Measurements from ENCODE around the gene FLT4.

DNA sequence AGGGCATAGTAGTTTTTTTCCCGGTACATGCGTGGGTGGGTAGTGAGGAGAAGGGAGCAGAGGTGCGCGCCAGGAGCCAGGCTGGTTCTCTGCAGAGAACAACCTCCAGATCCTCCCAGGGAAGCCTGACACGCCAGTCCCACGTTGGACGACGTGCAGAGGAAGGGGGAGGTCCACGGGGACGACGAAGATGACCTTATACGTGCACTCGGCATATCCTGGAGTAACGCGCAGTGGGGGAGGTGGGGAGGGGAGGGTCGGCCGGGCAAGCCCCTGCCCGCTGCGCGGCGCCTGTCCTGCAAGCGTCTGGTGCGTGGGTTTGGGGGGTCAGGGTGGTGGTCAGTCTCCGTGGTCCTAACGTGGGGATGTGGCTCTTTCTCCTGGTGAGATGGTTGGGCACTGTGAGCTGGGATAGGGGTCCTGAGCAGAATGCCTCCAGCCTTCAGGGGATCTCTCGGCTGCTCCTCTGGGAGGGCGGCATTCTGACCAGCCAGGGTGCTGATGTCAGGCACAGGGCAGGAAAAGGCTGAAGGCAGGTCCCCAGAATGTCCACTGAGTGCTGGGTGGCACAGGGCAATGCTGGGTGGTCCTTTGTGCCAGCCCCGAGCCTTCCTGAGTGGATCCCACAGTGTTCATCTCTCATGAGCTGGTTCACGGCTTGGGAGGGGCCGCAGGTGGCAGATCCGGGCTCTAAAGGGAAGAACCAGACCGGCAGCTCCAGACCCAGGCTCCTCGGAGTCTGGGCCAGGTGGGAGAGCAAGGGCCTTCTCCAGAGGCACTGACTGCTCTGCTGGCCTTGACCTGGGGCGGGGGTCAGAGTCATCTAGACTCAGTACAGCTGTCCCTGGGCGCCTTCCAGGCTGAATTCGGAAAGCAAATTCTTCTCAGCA lies 47.6 kb downstream of the FLT4 start:
- TF ChIP-seq, protein P1, sequence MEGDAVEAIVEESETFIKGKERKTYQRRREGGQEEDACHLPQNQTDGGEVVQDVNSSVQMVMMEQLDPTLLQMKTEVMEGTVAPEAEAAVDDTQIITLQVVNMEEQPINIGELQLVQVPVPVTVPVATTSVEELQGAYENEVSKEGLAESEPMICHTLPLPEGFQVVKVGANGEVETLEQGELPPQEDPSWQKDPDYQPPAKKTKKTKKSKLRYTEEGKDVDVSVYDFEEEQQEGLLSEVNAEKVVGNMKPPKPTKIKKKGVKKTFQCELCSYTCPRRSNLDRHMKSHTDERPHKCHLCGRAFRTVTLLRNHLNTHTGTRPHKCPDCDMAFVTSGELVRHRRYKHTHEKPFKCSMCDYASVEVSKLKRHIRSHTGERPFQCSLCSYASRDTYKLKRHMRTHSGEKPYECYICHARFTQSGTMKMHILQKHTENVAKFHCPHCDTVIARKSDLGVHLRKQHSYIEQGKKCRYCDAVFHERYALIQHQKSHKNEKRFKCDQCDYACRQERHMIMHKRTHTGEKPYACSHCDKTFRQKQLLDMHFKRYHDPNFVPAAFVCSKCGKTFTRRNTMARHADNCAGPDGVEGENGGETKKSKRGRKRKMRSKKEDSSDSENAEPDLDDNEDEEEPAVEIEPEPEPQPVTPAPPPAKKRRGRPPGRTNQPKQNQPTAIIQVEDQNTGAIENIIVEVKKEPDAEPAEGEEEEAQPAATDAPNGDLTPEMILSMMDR (conservative IDR thresholded peaks at IDR 0.05 in 1 of 2, IDR thresholded peaks at IDR 0.05 in 1 of 2; ENCODE audit: low read depth in 1 of 2, low read length in 2 of 2) = no peak
- TF ChIP-seq EZH2 (IDR thresholded peaks at IDR 0.05; ENCODE audit: low read length, missing control alignments) = no peak
